RPMI8226 (cell line): ENCODE measurements around the gene TMC2.
"Not testable (repeated sequence)": the region's sequence is repeated elsewhere in the genome, so short reads cannot be mapped to it uniquely, and the experiment has no call there.

Experiments
- DNase-seq: peaks from one replicate; pipeline ENCODE4 v3.0.0-alpha.2; 2015

Gene TMC2

DNA sequence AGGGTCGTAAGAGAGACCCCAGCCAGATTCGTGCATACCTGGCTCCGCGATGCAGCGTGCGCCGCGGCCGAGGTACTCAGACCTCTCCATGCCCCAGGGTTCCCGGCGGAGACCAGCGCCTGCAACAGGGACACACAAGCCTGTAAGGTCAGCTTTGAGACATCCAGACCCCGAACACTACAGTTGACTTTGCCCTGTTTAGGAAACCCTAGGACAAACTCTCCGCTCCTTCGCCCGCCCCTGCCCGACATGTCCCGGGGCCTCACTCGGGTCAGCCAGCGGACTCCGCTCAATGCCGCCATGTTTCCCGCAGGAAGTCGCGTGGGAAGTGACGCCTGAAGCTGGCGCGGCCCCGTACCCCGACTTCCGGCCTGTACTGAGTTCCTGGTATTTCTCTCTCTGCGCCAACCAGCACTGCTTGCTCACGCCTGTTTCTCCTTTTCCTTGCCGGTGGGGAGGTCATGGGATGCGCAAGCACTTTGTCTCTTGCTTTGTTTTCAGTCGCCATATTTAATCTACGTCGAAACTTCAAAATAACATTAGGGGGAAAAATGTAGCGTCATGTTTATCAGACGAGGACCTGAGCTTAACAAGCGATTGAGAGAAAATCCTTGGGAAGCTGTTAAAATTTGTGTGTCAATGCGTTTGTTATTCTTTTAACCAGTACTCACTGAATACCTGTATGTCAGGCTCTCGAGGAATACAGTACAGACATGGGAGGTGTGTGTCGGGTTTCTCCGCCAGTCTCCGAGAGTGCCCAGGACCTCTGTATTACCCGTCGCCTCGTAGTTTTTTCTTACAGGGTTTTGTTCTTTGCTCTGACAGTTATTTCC, 127.7 kb downstream of the TMC2 start, which contains the start of gene IDH3B:
Gene IDH3B, minus strand, starts transcription at position 330 of the 833 bp plus-strand sequence. Its CDS starts 28 bp downstream, at position 302.
- DNase-seq = peak; percentile 92

DNA sequence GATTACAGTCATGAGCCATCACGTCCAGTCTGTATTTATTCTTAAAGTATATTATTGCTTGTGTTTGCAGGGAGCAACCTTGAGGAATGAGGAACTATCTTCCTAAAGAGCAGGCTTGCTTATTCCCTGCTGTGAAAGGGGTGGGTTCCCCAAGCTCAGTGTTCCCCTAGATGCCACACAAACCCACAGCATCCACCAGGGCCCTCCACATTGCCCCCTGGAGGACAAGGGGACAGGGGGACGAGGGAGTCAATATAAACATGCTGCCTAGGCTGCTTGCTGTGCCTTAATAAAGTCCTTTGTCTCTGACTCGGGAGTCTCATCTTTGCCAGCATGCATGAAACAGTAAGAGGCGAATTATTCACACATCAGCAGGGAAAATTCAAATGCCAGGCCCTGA, 135.6 kb downstream of the TMC2 start:
- peak; percentile 41 for DNase-seq

DNA sequence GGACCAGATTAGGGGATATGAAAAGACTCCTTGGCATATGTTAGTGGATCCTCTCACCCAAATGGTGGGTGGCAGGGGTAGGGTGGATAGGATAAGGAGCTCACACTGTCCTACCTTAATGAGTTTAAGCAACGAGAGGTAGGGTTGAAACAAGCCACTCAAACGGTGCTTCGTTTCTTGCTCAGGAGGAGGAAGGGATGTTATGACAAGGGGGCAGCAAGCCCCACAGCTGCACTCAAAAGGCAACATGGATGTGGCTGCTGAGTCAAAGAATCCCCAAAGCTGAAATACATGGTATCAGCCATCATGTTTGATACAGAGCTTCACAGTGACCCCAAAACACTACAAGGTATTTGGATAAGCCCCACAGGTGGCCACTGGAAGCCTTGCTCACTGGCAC, 136.1 kb downstream of the TMC2 start:
- DNase-seq = no peak

DNA sequence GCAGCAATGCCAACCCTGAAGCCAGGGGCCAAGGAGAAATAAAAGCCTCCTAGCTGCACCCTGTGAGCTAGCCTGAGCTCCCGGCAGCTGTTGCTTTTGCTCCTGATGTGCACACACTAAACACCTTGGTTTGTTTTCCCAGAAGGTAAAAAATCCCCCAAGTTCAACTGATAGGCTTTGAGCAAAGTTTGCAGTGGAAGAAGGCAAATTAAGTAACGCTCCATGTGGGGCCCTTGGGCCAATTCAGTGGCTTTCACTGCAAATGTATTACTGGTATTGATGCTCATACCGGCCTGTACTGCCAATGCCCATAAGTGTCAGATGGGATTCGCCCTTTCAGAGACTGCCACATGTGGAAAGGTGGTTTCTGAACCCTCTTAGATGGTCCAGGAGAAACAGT, 137.1 kb downstream of the TMC2 start:
- no peak for DNase-seq

DNA sequence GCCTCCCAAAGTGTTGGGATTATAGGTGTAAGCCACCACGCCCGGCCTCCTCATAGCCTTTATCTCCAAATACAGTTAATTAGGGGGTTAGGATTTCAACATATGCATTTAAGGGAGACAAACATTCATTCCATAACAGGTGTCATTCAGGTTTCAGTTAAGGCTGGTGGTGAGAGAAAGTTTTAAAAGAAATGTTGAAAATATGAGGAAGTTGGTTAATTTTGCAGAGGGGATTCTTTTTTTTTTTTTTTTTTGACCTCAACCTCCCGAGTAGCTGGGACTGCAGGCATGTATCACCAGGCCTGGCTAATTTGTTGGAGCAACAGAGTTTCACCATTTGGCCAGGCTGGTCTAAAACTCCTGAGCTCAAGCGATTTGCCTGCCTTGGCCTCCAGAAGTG, 143.7 kb downstream of the TMC2 start:
- DNase-seq = no peak

DNA sequence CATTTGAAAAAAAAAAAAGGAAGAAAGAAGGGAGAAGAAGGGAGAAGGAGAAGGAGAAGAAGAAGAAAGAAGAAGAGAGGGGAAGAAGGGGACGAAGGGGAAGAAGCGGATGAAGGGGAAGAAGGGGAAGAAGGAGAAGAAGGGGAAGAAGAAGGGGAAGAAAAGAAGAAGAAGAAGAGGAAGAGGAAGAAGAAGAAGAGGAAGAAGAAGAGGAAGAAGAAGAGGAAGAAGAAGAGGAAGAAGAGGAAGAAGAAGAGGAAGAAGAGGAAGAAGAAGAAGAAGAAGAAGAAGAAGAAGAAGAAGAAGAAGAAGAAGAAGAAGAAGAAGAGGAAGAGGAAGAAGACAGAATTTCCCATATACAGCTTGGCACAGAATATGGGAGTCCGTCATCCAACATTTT, 145.7 kb downstream of the TMC2 start:
- not testable (repeated sequence) for DNase-seq

DNA sequence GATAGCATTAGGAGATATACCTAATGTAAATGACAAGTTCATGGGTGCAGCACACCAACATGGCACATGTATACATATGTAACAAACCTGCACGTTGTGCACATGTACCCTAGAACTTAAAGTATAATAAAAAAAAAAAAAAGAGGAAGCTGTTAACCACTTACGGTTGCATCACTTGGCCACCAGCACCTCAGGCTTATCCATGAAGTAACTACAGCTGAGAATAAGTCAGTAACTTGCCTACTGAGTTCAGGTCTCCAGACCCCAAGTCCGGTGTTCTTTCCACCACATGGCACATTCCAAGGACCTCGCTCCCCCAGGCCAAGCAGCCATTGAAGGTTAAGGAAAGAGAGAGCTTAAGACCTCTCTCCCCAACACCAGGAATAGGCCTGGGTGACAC, 148.4 kb downstream of the TMC2 start:
- not testable (repeated sequence) for DNase-seq

DNA sequence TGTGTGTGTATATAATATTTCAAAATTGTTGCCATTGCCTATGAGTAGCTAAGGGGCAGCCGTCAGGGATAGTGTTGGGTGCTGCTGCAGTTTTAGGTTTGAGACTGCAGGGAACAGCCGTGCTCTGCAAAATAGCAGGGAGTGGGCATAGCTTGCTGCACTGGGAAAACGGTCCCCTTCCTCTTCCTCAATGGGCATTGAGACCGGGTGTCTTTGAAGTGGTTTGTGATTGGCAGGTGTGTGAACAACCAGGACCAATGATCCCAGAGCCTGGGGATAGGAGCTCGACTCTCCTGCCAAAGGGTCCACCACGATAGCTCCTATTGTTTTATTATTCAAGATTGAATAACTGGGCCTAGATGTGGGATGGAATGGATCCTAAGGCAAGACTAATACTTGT, 151.1 kb downstream of the TMC2 start:
- DNase-seq = no peak

DNA sequence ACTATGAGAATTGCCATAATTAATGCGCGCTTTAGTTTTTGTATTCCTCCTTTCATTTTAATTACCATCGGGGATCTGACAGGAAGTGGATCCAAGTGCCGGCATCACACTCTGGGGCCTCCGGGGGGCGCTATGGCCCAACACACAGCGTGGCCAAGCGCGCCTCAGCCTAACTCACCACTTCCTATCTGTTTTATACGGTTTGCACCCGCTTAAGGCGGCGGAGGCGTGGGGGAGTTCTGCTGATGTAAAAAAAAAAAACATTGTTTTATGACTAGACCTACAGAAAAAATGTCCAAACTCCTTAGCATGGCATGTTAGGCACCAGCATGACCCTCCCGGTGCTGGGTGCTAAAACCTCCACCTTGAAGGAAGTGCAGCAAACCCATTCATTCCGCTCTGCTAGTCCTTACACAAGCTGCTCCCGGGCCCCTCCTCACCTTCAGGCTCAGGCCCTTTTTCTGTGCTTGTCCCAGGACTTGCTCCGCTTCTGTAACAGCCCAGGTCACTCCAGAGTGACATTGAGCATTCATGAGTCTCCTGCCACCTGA, 151.7 kb downstream of the TMC2 start:
- peak; percentile 78 for DNase-seq

DNA sequence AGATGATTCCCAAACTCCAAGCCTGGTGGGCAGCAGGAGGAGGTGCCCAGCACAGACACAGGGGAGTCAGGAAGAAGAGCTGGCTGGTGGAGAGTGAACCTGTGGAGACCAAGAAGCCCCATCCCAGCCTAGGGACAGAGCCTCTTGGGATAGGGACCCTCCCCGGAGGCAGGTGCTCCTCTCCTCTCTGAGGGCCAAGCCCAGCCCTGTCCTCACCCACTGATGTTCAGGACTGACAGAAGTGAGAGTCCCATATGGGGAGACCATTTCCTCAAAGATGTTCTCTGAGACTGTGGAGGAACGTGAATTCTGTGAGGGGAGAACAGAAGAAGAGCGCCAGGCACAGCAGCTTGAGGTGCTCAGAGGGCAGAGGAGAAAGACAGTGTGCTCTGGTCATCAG, 153.8 kb downstream of the TMC2 start:
- DNase-seq = no peak

DNA sequence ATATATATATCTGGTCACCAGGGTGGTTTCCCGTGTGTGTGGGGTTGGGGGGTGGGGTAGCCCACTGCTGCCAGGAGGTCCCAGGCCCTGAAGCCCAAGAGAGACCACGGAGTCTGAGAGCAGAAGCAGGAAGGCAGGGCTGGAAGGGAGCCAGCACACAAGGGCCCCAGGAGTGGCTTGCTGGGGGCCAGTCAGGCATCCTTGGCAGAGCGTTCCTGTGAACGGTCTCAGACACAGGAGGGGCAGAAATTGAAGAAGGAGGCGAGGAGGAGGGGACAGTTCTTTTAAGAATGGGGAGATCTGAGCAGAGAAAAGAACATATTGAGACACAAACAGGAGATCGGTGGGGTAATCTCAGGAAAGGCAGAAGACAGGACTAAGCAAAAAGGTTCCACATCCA, 154.3 kb downstream of the TMC2 start:
- DNase-seq = no peak

DNA sequence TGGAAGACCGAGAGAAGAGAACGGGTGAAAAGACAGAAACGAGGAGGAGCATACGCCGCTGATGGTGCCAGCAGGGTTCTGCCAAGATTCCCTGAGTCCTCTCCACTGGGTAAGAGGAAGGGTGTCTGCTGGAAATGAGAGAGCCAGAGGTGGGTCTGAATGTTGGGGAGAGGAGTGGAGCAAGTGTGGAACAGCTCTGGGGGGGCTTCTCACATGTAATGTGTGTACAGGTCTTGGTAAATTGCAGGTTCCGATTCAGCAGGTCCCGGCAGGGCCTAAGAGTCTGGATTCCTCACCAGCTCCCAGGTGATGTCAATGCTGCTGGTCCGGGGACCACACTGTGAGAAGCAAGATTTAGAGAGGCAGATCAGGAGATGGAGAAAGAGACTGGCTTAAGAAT, 154.8 kb downstream of the TMC2 start:
- no peak for DNase-seq
